ENCODE results near the gene EFHB. TPM values are rescaled to one million over a fixed set of nuclear protein-coding genes. Genes with fewer than 3 reads are reported as not detected.
"Not testable (repeated sequence)": the region's sequence is repeated elsewhere in the genome, so short reads cannot be mapped to it uniquely, and the experiment has no call there.

EFHB gene
- total RNA-seq, 4 donors from 2014 or later = 0.80 to 0.88 (median 0.88) TPM; not detected in 1

DNA sequence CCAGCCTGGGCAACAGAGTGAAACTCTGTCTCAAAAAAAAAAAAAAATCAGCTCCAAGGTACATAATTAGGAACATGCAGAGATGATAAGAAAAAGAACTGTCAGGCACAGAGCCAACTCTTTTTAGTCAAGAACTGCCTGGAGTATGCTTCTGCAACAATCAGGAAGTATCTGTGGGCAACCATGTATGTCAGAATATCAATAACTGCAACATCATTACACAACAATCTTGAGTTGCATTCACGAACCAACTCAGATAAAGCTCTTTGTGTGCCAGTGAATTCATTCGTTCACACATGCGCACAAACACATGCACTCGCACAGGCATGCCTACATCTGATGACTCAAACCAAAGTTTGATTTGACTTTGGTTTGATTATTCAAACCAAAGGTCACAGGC, 32.1 kb downstream of the EFHB start:
- no peak for DNase-seq (ENCODE audit: low spot score in 2 of 2)
- WGBS, 2 donors = 29 to 66% methylated on average over 4 of the region's 4 CpGs

DNA sequence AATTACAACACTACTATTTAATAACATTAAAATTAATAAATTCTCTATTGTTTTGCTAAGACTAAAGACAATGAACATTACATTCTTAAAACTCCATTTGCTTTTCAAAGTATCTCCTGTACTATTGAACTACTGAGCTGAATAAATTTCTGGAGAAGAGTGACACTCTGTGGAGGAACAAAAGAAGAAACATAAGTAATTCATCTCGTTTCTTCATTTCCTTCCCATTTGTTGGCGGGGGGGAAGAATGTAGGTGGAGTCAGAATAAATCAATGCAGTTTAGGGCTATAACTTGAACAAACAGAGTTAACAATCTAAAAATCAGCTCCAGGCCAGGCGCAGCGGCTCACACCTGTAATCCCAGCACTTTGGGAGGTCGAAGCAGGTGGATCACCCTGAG, 32.7 kb downstream of the EFHB start:
- H3K4me3 ChIP-seq (ENCODE audit: low read depth, poor library complexity, severe bottlenecking) = no peak overlapping the region
- TF ChIP-seq, protein P1, sequence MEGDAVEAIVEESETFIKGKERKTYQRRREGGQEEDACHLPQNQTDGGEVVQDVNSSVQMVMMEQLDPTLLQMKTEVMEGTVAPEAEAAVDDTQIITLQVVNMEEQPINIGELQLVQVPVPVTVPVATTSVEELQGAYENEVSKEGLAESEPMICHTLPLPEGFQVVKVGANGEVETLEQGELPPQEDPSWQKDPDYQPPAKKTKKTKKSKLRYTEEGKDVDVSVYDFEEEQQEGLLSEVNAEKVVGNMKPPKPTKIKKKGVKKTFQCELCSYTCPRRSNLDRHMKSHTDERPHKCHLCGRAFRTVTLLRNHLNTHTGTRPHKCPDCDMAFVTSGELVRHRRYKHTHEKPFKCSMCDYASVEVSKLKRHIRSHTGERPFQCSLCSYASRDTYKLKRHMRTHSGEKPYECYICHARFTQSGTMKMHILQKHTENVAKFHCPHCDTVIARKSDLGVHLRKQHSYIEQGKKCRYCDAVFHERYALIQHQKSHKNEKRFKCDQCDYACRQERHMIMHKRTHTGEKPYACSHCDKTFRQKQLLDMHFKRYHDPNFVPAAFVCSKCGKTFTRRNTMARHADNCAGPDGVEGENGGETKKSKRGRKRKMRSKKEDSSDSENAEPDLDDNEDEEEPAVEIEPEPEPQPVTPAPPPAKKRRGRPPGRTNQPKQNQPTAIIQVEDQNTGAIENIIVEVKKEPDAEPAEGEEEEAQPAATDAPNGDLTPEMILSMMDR (IDR thresholded peaks at IDR 0.05) = no peak
- no peak for TF ChIP-seq POLR2A (IDR thresholded peaks at IDR 0.05)
- DNase-seq (ENCODE audit: low spot score in 2 of 2) = no peak
- intact Hi-C loops (cut with DNase I; ENCODE audit: low total_unique reads) = no loop called here
- WGBS, 2 donors = 43 to 58% methylated on average over 5 of the region's 5 CpGs

More for the DNA sequence above, 32.1 kb downstream of the EFHB start:
- intact Hi-C loops (cut with DNase I; ENCODE audit: low total_unique reads) = no loop called here
- TF ChIP-seq, protein P1 (IDR thresholded peaks at IDR 0.05) = no peak
- no peak for TF ChIP-seq POLR2A (IDR thresholded peaks at IDR 0.05)
- no peak overlapping the region for H3K4me3 ChIP-seq (ENCODE audit: low read depth, poor library complexity, severe bottlenecking)

DNA sequence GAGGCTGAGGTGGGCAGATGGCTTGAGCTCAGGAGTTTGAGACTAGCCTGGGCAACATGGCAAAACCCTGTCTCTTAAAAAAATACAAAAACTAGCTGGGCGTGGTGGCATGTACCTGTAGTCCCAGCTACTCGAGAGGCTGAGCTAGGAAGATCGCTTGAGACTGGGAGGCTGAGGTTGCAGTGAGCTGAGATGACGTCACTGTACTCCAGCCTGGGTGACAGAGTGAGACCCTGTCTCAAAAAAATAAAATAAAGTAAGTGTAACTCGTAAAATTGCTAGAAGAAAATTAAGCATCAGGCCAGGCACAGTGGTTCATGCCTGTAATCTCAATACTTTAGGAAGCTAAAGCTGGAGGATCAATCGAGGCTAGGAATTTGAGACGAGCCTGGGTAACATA, 34.2 kb downstream of the EFHB start:
- intact Hi-C loops (cut with DNase I; ENCODE audit: low total_unique reads); DNase-seq (ENCODE audit: low spot score in 2 of 2); H3K4me3 ChIP-seq (ENCODE audit: low read depth, poor library complexity, severe bottlenecking): not testable (repeated sequence)
- 87 to 89% methylated on average over 7 of the region's 7 CpGs for WGBS, 2 donors

DNA sequence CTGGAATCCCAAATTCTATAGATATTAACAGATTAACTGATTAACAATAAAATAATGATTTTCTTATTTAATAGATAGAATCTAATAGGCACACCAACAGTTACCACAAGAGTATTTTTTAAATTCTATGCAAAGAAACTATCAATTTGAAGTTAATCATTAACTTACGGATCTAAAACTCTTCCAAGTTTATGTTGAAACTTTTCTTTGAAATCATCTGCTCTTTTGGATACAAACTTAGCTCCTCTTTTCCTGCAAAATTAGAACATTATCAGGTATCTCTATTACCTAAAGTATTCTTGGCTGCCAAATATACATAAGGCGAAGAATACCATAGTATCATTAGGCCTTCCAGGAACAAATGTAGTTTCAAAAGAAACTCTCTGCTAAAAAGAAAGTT, 34.8 kb downstream of the EFHB start:
- no peak for DNase-seq (ENCODE audit: low spot score in 2 of 2)
- intact Hi-C loops (cut with DNase I; ENCODE audit: low total_unique reads) = no loop called here
- no peak overlapping the region for H3K4me3 ChIP-seq (ENCODE audit: low read depth, poor library complexity, severe bottlenecking)
- TF ChIP-seq, protein P1 (IDR thresholded peaks at IDR 0.05) = no peak
- no peak for TF ChIP-seq POLR2A (IDR thresholded peaks at IDR 0.05)
- 96 to 98% methylated on average over 2 of the region's 2 CpGs for WGBS, 2 donors

DNA sequence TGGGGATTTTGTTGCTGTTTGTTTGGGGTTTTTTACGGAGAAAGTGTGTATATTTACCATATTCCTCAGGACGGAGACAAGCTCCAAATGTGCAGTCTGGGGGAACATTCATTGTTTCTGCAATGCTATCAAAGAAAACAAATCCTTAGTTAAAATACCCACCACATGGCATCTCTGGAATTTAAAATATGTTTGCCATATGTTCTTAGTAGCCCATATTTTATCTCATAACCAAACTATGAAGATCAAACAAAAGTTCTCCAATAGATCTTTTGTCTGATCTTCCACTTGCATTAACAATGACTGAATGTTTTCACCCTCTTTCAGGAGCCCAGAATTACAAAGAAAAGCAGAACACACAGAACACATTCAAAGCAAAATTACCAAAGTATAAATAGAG, 35.3 kb downstream of the EFHB start:
- 72 to 75% methylated on average over 2 of the region's 2 CpGs for WGBS, 2 donors
- no peak for DNase-seq (ENCODE audit: low spot score in 2 of 2)
- no peak for TF ChIP-seq POLR2A (IDR thresholded peaks at IDR 0.05)
- TF ChIP-seq, protein P1 (IDR thresholded peaks at IDR 0.05) = no peak
- H3K4me3 ChIP-seq (ENCODE audit: low read depth, poor library complexity, severe bottlenecking) = no peak overlapping the region
- intact Hi-C loops (cut with DNase I; ENCODE audit: low total_unique reads) = no loop called here

DNA sequence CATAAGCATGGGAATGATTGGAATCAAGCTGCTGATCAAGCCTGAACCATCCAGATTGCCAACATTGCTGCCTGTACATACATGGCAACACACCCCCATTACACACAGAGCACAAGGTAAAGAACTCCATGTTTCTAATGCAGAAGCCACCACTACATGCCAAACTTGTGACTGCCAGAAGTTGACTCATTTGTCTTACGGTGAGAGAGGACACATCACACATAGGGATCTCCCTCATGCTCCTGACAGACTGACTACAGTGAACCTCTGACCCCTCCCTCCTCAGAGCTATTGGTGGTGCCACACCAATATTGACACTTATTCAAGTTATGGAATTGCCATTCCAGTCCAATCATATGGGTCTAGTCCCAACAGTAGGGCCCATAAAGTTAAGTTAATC, 42.3 kb downstream of the EFHB start:
- no peak overlapping the region for H3K4me3 ChIP-seq (ENCODE audit: low read depth, poor library complexity, severe bottlenecking)
- intact Hi-C loops (cut with DNase I; ENCODE audit: low total_unique reads) = no loop called here
- no peak for TF ChIP-seq POLR2A (IDR thresholded peaks at IDR 0.05)
- TF ChIP-seq, protein P1 (IDR thresholded peaks at IDR 0.05) = no peak
- whole genome bisulfite sequencing, 2 donors = 55 to 61% methylated on average over 1 of the region's 1 CpG
- DNase-seq (ENCODE audit: low spot score in 2 of 2) = no peak

Data from lower leg skin (tissue), 4 donors.